Superior temporal gyrus (tissue), 1 donor: Measurements from ENCODE around the gene UVRAG.
"Not testable (repeated sequence)": the region's sequence is repeated elsewhere in the genome, so short reads cannot be mapped to it uniquely, and the experiment has no call there.

Source experiments
- DNase-seq: peaks from one replicate; pipeline ENCODE4 v3.0.0-alpha.2; 2016; ENCODE audit errors: extremely low spot score

Gene UVRAG

DNA sequence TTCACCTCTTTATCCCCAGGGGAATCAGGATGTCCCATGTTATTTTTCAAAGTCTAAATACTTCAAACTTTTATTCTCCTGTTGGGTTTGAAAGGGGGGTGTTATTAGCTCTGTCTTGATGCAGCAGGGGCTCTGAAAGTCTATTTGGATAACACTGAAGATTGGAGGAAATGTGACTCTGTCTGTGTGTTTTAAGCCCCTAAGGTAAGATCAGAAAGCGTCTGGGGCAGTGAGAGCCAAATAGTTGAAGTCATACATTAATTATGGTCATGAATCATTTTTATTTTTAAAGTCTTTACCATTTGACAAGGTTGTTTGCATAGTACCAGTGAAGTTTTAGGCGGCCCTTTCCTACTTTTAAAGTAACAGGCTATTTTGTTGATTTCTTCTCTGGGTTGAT lies 139.0 kb downstream of the UVRAG start:
- DNase-seq: no peak

DNA sequence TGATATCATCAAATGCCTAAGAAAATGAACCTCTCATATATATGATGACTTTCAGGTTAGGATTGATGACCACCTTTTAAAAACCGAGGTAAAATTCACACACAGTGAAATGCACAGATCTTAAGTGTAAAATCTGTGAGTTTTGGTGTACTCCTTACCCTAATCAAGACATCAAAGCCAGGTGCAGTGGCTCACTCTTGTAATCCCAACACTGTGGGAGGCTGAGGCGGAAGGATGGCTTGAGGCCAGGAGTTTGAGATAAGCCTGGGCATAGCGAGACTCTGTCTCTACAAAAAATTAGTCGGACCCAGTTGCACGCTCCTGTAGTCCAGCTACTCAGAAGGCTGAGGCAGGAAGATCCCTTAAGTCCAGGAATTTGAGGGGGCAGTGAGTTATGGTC lies 140.4 kb downstream of the UVRAG start:
- no peak for DNase-seq

DNA sequence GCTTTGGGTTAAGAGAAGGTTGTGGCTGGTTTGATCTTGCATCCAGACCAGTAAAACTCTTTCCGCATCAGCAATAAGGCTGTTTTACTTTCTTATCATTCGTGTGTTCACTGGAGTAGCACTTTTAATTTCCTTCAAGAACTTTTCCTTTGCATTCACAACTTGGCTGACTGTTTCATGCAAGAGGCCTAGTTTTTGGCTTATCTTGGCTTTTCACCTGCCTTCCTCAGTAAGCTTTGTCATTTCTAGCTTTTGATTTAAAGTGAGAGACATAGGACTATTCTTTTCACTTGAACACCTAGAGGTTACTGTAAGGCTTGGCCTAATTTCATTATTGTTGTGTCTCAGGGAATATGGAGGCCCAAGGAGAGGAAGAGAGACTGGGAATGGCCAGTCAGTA lies 144.5 kb downstream of the UVRAG start:
- no peak for DNase-seq

DNA sequence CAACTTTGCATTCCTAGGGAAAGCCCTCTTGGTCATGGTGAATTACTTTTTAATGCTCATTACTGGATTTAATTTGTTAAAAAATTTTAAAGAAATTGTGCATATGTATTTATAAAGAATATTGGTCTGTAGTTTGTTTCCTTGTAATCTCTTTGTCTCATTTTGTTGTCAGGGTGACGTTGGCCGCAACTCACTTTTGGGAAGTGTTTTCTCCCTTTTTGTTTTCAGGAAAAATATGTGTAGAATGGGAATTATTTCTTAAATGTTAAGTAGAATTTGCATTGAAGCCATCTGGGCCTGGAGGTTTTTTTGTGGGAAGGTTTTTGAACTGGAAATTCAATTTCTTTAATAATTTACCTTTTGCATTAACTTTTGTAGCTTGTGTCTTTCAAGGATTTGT lies 149.1 kb downstream of the UVRAG start:
- no peak for DNase-seq

DNA sequence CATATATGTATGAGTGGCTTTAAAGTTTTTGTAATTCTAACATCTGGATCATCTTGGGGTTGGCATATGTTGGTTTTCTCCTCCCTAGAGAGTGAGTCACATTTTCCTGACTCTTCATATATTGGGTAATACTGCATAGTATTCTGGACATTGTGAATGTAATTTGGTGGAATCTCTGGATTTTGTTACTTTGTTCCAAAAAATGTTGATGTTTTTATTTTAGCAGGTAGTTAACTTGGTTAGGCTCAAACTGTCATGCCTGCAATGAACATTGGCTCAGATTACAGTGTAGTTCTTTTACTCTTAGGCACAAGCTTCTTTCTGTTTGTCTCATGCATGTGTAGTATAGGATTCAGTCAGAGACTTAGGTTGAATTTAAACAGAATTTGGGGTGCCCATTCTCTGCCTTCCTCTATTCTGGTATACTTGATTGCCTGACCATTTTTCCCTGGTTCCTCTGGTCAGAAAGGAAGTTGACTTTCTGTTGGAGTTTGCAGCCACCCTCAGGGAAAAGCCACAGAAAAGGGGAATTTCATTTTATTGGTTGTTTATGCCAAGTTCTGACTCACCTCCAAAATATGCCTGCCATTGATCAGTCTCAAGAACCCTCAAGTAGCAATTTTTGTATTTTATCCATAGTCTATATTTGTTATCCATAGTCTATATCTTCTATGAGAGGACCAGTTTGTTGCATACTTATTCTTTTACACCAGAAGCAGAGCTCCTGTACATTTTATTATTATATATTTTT lies 151.7 kb downstream of the UVRAG start:
- DNase-seq: no peak

DNA sequence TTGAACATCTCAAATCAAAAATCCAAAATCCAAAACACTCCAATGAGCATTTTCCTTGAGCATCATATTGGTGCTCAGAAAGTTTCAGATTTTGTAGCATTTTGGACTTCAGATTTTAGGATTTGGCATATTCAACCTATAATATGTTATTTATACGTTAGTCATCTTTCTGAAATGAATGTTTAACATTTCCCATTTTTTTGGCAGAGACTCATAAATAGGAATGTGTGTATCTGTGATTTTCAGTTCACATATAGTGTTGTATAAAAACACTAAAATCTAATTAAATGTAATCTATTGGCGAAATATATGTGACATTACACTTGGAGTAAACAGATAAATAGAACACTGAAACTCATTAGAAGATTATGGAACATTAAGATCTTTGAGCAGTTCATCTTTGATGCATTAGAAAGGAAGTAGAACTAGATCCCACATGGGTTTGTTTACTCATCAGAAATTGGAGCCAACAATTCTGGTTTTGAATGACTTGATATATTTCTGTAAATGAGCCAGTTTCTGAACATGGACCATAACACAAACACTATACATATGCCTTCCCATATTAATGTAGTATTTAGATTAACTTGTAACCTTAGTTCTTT lies 153.1 kb downstream of the UVRAG start:
- no peak for DNase-seq

DNA sequence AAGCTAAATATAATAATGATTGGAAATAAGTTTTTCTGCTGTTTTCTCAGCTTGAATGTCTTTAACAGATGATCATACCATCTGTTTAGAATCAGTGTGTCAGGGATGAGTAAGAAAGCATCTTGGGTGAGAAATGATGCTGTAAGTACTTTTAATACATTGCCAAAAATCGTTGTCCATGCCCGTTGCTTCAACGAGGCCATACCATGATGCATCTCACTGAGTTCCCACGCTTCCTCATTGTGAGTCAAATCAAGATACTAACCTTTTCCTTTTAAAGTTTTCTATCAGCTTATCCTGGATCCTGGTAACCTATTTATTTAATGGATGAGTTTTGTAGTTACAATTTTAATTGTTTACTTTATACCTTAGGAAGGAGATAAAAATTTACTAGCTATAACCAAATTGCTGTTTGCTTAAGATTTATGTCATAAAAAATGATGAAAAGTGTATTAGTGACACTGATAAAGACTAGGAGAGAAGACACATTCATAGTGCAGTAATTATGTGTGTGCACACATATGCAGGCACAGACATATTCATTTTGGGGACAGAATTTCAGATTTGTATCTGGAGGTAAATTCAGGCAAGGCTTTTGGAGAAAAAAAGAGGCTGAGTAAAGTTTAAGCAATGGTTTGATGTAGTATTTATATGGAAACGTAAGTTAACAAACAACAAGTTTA lies 154.8 kb downstream of the UVRAG start:
- peak; percentile 67 for DNase-seq

DNA sequence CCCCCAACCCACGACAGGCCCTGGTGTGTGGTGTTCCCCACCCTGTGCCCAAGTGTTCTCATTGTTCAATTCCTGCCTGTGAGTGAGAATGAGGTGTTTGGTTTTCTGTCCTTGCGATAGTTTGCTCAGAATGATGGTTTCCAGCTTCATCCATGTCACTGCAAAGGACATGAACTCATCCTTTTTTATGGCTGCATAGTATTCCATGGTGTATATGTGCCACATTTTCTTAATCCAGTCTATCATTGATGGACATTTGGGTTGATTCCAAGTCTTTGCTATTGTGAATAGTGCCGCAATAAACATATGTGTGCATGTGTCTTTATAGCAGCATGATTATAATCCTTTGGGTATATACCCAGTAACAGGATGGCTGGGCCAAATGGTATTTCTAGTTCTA lies 158.7 kb downstream of the UVRAG start:
- not testable (repeated sequence) for DNase-seq

DNA sequence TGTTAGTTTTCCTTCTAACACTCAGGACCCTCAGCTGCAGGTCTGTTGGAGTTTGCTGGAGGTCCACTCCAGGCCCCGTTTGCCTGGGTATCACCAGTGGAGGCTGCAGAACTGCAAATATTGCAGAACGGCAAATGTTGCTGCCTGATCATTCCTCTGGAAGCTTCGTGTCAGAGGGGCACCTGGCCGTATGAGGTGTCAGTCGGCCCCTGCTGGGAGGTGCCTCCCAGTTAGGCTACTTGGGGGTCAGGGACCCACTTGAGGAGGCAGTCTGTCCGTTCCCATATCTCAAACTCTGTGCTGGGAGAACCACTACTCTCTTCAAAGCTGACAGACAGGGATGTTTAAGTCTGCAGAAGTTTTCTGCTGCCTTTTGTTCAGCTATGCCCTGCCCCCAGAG lies 164.1 kb downstream of the UVRAG start:
- DNase-seq: not testable (repeated sequence)

DNA sequence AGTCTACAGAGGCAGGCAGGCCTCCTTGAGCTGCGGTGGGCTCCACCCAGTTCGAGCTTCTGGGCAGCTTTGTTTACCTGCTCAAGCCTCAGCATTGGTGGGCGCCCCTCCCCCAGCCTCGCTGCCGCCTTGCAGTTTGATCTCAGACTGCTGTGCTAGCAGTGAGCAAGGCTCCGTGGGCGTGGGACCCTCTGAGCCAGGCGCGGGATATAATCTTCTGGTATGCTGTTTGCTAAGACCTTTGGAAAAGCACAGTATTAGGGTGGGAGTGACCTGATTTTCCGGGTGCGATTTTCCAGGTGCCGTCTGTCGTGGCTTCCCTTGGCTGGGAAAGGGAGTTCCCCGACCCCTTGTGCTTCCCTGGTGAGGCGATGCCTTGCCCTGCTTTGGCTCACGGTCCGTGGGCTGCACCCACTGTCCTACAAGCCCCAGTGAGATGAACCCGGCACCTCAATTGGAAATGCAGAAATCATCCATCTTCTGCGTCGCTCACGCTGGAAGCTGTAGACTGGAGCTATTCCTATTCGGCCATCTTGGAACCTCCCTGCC lies 164.5 kb downstream of the UVRAG start:
- DNase-seq: not testable (repeated sequence)

DNA sequence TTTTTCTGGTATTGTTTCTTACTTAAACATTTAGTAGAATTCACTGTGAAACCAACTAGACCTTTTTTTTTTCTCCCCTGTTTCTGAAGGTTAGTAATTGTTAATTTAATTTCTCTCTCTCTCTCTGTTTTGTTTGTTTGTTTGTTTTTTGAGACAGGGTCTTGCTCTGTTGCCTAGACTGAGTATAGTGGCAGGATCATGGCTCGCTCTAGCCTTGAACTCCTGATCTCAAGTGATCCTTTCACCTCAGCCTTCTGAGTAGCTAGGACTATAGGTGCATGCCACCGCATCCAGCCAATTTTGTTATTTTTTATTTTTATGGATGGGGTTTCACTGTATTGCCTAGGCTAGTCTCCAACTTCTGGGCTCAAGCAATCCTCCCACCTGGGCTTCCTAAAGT lies 165.0 kb downstream of the UVRAG start:
- DNase-seq: no peak

DNA sequence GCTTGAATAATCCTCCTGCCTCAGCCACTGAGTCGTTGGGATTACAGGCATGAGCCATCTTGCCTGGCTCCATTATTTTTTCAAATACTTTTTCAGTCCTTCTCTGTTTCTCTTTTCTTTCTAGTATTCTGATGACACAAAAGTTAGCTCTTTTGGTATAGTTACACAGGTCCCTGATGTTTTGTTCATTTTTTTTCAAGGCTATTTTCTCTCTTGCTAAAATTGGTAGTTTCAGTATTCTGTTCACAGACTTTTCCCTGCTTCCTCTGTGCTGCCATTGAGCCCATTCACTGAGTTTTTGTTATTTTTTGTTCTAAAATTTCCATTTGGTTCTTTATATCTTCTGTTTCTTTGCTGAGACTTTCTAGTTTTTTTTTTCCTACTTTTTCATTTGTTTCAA lies 166.5 kb downstream of the UVRAG start:
- DNase-seq: no peak

DNA sequence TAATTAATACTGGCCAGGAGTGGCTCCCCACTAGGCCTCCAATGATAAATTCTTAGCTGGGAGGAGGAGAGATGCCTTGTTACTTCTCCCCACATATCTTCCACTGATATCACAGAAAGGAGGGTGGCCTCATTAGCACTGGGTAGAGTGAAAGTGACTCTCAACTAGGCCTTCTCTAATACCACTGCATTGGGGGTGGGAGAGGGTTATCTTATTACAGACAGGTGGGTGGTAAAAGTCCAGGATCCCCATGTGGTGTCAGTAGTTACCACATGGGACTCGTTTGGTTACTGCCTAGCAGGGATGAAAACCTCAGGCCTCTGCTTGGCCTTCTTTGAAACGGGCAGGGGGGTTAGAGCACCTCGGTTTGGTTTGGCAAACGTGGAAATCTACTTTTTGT lies 167.3 kb downstream of the UVRAG start:
- no peak for DNase-seq

DNA sequence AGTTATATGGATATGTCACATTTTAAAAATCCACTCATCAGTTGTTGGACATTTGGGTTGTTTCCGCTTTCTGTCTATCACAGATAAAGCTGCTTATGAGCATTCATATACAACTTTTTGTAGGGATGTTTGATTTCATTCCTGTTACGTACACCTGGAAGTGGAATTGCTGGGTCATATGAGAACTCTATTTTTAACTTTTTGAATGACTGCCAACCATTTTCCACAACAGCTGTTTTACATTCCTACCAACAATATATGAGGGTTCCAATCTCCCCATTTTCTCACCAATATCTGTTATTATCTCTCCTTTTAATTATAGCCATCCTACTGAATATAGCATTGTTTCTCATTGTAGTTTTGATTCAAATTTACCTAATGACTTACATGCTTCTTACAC lies 172.0 kb downstream of the UVRAG start:
- no peak for DNase-seq

DNA sequence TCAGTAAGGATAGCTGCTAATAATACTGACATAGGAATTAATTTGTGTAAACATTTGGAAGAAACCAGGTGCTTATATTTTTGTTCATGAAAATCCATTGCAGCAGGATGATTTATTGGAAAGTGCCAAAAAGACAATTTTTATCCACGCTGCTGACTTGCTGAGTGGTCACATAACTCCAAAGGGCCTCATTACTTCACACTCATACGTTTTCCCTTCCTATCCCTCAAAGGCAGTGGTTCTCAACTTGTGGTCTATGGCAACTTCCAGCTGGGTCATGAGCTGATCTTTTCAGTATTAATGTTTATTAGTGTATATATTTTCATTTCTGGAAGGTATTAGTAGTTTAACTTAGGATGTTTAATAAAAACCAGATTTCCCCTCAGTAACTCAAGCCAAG lies 178.1 kb downstream of the UVRAG start:
- no peak for DNase-seq

DNA sequence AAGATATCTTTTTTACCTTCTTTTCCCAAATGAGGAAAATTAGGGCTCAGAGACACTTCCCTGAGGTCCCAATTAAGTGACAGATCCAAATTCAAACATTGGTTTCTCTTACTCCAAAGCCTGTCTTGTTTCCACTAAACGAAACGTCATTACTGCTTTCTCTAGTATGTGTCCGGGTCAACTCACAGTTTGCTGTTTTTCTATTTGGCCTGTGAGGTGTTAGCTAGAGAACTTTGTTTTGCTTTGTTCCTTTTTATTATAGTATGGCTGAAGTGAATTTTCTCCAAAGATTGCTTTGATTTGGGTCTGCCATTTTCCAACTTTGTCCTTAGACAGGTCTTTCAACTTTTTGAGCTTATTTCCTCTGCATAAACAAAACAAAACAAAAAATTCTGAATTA lies 179.6 kb downstream of the UVRAG start:
- DNase-seq: no peak

DNA sequence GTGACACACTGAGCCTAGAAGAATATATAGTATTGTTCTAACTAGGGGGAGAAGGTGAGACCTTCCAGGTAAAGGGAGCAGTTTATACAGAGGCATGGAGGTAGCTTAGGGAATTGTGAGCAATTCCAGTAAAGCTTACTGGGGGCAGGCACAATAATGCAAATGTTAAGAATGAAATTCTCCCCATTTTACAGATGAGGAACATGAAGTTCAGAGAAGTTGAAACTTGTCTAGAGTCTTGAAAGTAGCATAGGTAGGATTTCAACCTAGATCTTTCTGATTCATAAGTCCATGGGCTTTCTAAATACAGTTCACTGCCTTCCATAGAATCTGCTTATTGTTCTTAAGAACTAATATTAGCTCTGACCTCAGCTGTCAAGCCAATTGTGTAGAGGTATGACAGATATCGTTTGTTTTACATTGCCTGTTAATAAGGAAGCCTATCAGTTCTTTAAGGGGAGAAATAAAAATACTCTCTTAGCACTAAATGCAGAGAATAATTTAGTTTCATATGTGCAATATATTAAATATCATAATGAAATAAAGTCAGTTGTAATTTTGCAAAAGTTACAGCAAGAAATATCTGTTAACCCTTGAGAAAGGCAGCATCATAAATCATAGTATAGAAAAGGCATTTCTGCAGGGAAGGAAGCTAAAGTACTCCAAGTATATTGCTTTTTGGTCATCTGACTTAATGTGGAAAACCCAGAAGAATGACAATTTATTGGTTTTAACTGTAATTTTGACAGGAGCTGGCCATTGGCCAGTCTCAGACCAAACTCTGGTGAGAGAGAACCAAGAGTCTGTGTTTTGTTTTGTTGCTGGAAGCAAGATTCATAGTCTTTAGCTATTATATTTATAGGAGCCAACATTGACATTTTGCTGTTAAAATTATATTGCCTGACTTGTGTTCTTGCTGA lies 181.8 kb downstream of the UVRAG start:
- DNase-seq: no peak

DNA sequence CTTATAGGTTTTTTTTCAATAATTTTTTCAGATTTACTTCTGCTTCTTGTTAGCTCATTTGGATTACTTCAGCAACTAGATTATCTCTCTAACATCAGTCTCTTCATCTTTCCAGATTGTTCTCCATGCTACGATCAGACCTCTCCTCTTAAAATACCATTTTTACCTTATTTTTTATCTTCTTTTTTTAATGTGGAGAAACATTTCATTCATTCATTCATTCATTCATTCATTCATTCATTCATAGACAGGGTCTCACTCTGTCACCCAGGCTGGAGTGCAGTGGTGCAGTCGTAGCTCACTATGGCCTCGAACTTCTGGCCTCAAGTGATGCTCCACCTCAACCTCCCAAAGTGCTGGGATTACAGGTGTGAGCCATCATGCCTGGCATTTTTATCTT lies 189.4 kb downstream of the UVRAG start:
- no peak for DNase-seq

DNA sequence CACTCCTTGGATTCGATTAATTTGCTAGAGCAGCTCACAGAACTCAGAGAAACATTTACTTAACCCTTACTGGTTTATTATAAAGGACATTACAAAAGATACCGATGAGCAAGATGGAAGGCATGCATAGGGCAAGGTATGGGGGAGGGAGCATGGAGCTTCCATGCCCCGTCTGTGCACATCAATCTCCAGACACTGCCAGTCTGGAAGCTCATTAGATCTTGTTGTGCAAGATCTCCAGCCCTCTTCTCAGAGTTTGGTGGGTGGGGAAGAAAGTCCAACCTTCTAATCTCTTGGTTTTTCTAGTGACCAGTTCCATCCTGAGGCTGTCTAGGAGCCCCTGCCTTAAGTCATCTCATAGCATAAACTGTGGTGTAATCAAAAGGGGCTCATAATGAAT lies 190.7 kb downstream of the UVRAG start:
- no peak for DNase-seq

DNA sequence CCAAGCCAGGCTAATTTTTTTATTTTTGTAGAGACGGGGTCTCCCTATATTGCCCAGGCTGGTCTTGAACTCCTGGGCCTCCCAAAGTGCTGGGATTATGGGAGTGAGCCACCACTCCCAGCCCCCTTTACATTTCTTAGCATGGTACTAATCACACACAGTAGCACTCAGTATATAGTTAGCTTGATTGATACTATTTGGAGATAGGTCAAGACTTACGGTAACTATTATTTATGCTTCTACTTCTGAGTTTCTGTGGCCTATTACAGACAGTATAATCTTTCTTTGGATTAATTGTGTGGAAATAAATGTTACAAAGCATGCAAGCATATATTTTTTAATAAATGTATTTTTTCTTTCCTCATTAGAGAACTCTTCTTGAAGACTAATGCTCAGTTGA lies 192.2 kb downstream of the UVRAG start:
- DNase-seq: no peak

DNA sequence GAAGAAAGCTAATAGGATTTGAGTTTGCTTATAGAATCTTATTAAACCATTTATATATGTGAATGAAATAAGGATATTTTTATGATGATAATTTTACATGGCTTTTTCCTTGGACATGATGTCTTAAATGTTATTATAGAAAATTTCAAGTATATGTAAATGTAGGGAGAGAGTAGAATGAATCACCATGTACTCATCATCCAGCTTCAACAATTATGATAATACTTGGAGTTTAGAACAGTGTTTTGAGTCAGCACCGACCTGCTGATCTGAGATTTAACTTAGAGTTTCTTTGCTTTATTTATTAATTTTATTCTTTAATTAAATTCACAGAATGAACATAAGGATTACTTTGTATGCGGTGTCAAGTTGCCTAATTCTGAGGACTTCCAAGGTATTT lies 193.5 kb downstream of the UVRAG start:
- no peak for DNase-seq

DNA sequence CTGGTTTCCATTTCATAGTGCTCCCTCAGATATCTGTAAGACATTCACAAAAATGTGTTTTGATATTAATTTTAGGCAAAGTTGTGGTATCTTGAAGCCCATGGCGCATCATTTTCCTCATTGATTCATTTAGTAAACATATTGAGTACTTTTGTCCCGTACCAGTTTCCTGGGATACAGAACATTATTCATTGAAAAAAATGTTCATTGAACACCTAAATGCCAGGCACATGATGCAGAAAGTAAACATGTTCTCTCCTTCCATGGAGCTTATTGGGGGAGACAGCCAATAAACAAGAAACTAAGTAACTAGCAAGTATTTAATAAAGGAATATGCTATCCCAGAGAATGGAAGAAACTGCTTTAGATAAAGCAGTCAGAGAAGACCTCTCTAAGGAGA lies 195.0 kb downstream of the UVRAG start:
- no peak for DNase-seq
